ENCODE measurements around the gene ASH1L.

The ASH1L gene

GRCh38 chr1:155324717-155325602 lies 237.6 kb downstream of the ASH1L start:
- peak overlapping the region; percentile 86 for H3K4me3 ChIP-seq (ENCODE audit: low read depth, low read length)
- peak; percentile 31 for TF ChIP-seq CTCF (IDR thresholded peaks at IDR 0.05; ENCODE audit: insufficient read depth, low read depth, low read length, missing control alignments)
- no peak for DNase-seq (ENCODE audit: low read depth)

- peak overlapping the region; percentile 86 for H3K4me3 ChIP-seq (ENCODE audit: low read depth, low read length)
- no peak for TF ChIP-seq CTCF (IDR thresholded peaks at IDR 0.05; ENCODE audit: insufficient read depth, low read depth, low read length, missing control alignments)
- peak; percentile 95 for DNase-seq (ENCODE audit: low read depth)
These were observed 238.4 kb downstream of the ASH1L start for GRCh38 chr1:155324037-155324716.

GRCh38 chr1:155323729-155324036 lies 238.9 kb downstream of the ASH1L start:
- peak; percentile 93 for DNase-seq (ENCODE audit: low read depth)
- no peak for TF ChIP-seq CTCF (IDR thresholded peaks at IDR 0.05; ENCODE audit: insufficient read depth, low read depth, low read length, missing control alignments)
- peak overlapping the region; percentile 86 for H3K4me3 ChIP-seq (ENCODE audit: low read depth, low read length)

GRCh38 chr1:155322953-155323728 lies 239.5 kb downstream of the ASH1L start:
- peak; percentile 95 for TF ChIP-seq CTCF (IDR thresholded peaks at IDR 0.05; ENCODE audit: insufficient read depth, low read depth, low read length, missing control alignments)
- peak; percentile 89 for DNase-seq (ENCODE audit: low read depth)
- H3K4me3 ChIP-seq (ENCODE audit: low read depth, low read length): peak overlapping the region; percentile 86

- no peak for DNase-seq (ENCODE audit: low read depth)
These were observed 240.0 kb downstream of the ASH1L start for GRCh38 chr1:155322571-155322952.

More at GRCh38 chr1:155322571-155322952, 240.0 kb downstream of the ASH1L start:
- TF ChIP-seq CTCF (IDR thresholded peaks at IDR 0.05; ENCODE audit: insufficient read depth, low read depth, low read length, missing control alignments): no peak
- peak overlapping the region; percentile 86 for H3K4me3 ChIP-seq (ENCODE audit: low read depth, low read length)
